ENCODE measurements around the gene HDLBP.

Gene HDLBP

DNA sequence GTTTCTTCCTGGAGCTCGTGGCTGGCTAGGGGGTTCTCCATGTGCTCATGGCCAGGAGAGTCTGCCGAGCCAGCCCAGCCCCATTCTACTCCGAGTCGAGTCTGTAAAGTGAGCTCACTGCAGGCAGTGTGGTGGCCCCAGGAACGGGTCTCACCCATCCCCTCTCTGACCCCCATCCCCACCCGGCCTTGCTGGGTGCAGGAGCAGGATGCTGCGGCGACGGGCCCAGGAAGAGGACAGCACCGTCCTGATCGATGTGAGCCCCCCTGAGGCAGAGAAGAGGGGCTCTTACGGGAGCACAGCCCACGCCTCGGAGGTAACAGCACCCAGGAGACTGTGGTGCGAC, 125.6 kb downstream of the HDLBP start:
- DNase-seq = no peak

DNA sequence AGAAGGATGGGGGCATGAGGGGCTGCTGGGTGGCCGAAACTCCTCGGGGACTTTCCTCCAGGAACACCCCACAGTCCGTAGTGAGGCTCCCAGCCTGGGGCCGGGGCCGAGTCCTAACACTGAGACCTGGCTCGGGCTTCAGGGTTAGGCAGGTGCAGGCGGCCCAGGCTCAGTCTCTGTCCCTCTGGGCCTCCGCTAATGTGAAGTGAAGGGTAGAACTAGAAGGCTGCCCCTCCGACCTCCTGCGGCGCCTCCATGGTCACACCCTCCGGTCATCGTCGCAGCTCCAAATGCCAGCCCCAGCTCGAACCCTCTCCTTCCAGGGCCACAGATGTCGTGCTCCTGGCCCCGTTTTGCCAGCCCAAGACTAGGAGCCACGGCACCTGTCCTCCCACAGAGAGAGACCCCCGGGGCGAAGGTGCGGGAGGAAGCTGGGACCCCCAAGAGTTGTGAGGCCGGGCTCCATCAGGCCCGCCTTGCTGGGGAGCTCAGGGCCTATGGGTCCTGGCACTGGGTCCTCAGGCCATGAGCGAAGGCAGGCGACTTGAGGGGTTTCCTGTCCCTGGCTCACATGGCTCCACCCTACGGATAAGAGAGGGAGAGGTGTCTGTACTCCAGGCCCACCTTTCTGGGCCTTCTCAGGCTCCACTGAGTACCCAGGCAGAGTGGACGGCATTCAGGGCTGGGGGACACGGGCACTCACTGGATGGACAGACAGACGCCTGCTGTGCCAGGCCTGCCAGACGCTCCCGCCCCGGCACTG, 126.2 kb downstream of the HDLBP start:
- DNase-seq = no peak

GRCh38 chr2:241188361-241189092, 126.9 kb downstream of the HDLBP start, which contains the start of gene ANO7:
Gene ANO7 (plus strand): TSS chr2:241188677. CDS start chr2:241190064, 1,387 bp downstream.
- no peak for DNase-seq

DNA sequence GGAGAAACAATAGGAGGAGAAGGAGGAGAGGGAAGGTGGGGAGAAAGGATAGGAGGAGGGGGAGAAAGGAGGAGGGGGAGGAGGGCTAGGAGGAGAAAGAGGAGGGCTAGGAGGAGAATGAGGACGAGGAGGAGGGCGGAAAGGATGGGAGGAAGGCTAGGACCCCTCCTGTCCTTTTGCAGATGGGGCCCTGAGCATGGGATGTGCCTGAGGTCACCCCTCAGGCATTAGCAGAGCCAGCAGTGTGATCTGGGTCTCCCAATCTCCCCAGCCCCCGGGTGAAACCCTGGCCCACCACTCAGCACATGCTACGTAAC, 127.6 kb downstream of the HDLBP start:
- no peak for DNase-seq

DNA sequence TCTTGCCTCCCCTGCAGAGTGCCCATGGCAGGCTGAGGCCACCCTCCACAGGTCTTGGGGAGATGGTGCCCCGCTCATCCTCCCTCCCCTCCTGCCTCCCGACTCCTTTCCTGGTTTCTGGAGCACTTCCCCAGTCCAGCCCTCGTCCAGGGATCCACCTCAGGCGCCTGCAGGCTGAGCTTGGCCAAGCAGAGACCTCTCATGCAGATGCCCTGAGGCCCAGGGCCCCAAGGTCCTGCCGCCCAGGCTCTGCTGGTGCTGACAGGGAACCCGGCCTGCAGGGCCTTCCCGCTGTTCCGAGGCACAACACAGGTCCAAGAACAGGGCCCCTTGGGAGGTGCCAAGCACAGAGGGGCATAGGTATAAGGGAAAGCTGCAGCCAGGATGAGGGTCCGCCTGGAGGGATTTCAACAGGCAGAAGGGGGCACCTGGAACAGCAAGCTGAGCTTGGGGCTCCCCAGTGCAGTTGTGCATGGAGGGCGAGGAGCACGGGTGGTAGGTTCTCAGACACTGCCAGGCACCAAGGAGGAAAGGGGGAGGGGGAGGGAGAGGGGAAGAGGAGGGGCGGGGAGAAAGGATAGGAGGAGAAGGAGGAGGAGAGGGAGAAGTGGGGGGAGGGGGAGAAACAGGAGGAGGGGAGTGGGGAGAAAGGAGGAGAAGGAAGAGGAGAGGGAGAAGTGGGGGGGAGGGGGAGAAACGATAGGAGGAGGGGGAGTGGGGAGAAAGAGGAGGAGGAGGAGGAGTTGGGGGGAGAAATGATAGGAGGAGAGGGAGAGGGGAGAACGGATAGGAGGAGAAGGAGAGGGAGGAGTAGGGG, 128.2 kb downstream of the HDLBP start:
- no peak for DNase-seq

DNA sequence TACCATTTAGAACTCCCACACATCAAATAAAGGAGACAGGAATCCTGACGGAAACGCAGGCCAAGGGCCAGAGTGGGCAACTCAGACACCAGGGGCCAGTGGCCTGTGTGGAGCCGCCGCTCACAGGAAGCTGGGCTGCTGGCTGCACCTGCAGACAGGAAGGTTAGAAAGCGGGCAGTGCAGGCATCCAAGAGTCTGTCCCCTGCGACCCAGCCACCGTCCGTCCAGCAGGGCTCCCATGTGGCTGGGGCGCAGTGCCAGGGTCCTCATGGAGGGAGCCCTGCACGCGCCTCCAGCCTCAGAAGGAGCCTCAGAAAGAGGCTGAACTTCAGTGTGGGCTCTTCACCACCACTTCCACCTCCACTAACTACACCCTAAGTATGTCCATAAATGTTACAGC, 129.5 kb downstream of the HDLBP start:
- no peak for DNase-seq

DNA sequence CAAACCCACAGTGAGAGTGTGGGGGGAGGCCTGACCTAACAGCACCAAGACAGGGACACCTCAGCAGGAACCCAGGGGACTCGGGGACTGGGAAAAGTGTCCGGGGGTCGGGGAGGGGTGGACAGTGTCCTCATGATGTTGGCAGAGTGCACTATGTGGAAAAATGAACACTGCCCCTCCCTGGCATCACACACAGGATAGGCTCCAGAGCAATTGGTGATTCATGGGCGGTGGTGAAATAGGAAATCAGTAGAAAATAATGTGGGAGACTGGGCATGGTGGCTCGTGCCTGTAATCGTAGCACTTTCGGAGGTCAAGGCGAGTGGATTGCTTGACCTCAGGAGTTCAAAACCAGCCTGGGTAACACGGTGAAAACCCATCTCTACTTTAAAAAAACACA, 130.6 kb downstream of the HDLBP start:
- DNase-seq = no peak

- no peak for DNase-seq
These were observed 132.3 kb downstream of the HDLBP start for GRCh38 chr2:241183221-241183620.

DNA sequence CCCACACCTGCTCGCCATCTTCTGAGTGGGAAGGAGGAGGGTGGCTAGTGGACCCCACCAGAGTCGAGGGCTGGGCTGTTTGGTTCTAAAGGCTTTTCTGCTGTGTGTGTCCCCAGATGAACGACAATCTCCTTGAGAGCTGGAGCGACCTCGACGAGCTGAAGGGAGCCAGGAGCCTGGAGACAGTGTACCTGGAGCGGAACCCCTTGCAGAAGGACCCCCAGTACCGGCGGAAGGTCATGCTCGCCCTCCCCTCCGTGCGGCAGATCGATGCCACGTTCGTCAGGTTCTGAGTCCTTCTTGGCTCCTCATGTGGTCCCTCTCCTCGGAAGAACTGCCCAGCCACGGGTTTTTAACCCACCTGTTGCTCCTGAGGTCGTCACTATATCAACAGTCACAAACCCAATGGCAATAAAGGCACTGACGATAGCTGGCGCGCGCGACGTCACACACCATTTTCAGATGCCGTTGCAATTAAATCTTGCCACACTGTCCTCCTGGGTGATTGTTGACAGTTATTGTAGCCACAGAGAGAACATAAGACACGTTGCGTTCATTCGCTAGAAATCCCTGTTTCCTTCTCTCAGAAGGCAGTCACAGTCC, 132.8 kb downstream of the HDLBP start:
- no peak for DNase-seq

- DNase-seq = no peak
These were observed 133.3 kb downstream of the HDLBP start for GRCh38 chr2:241182126-241182525.

GRCh38 chr2:241180495-241180894, 135.0 kb downstream of the HDLBP start:
- no peak for DNase-seq

GRCh38 chr2:241179899-241180298, 135.6 kb downstream of the HDLBP start:
- DNase-seq = no peak

GRCh38 chr2:241178961-241179360, 136.5 kb downstream of the HDLBP start:
- no peak for DNase-seq

- no peak for DNase-seq
These were observed 137.7 kb downstream of the HDLBP start for GRCh38 chr2:241177526-241178334.

Data from NCI-H2171 treated with DMSO at 0.1 percent for 48 hours (cell line).